IMR-90 (cell line): ENCODE measurements around the gene DHRS13. TPM values are rescaled to one million over a fixed set of nuclear protein-coding genes. Genes with fewer than 3 reads are reported as not detected.

ENCODE experiments used
- ATAC-seq: fragments of 200-7000 bp; cut with Tn5 transposase; 2 replicates; pipeline ENCODE4 v1.9.1; 2020; ENCODE audit warnings: low read depth, mild to moderate bottlenecking, moderate library complexity
- BruUV-seq: library from RNA; stranded (reverse); fragments of 400-500 nt; replicated peaks from 2 replicates; lab custom pipeline; 2021; lab: Mats Ljungman, UMichigan
- CTCF ChIA-PET: fragments of 300-600 bp; formaldehyde crosslinking; extraction: SDS; loops from one replicate; lab custom pipeline; 2021; ENCODE audit warnings: antibody characterized with exemption; lab: Yijun Ruan, JAX
- POLR2A ChIA-PET: fragments of 300-600 bp; sonication (Branson Sonifier 250); formaldehyde crosslinking; loops from one replicate; lab custom pipeline; 2022; ENCODE audit warnings: antibody characterized with exemption; ENCODE audit not compliant: unreplicated experiment; lab: Charles Lee
- DNase-seq: peaks from one replicate; pipeline ENCODE4 v3.0.0; 2013
- H2AFZ ChIP-seq: replicated peaks from 2 replicates; pipeline ENCODE3; 2013; ENCODE audit warnings: low read length, mild to moderate bottlenecking; ENCODE audit not compliant: poor library complexity
- H2AK5ac ChIP-seq: 2 replicates; pipeline ENCODE4 v1.6.1; 2013; ENCODE audit warnings: low read depth, low read length, inconsistent platforms
- H2AK9ac ChIP-seq: replicated peaks from 2 replicates; pipeline ENCODE3; 2013; ENCODE audit warnings: mild to moderate bottlenecking, low read depth, low read length, moderate library complexity; ENCODE audit not compliant: poor library complexity
- H2BK120ac ChIP-seq: 2 replicates; pipeline ENCODE4 v1.6.1; 2013; ENCODE audit warnings: low read depth, low read length, inconsistent platforms
- H2BK15ac ChIP-seq: 3 replicates; pipeline ENCODE4 v1.6.1; 2013; ENCODE audit warnings: low read depth, low read length, inconsistent platforms
- H2BK20ac ChIP-seq: 2 replicates; pipeline ENCODE4 v1.6.1; 2013; ENCODE audit warnings: low read depth, mild to moderate bottlenecking, inconsistent platforms, low read length, moderate library complexity
- H2BK5ac ChIP-seq: 2 replicates; pipeline ENCODE4 v1.6.1; 2013; ENCODE audit warnings: mild to moderate bottlenecking, low read depth, low read length, inconsistent platforms; ENCODE audit not compliant: poor library complexity, severe bottlenecking
- H3K14ac ChIP-seq: replicated peaks from 2 replicates; pipeline ENCODE4 v1.6.1; 2013; ENCODE audit warnings: low read depth, low read length, inconsistent platforms
- H3K18ac ChIP-seq: 2 replicates; pipeline ENCODE4 v1.6.1; 2013; ENCODE audit warnings: low read depth, low read length, control low read depth
- H3K23ac ChIP-seq: 2 replicates; pipeline ENCODE4 v1.6.1; 2013; ENCODE audit warnings: low read depth, low read length, inconsistent platforms
- H3K27ac ChIP-seq: 2 replicates; pipeline ENCODE4 v1.5.1; 2013; ENCODE audit warnings: mild to moderate bottlenecking, control low read depth, low read length; ENCODE audit not compliant: insufficient read depth
- H3K27me3 ChIP-seq: 2 replicates; pipeline ENCODE4 v1.6.1; 2013; ENCODE audit warnings: low read length; ENCODE audit not compliant: control insufficient read depth, insufficient read depth
- H3K36me3 ChIP-seq: 2 replicates; pipeline ENCODE4 v1.6.1; 2013; ENCODE audit warnings: low read length, mixed read lengths; ENCODE audit not compliant: control insufficient read depth, insufficient read depth
- H3K4ac ChIP-seq: 2 replicates; pipeline ENCODE4 v1.6.1; 2013; ENCODE audit warnings: low read depth, low read length, inconsistent platforms
- H3K4me1 ChIP-seq: 2 replicates; pipeline ENCODE4 v1.6.1; 2013; ENCODE audit warnings: low read length, mixed read lengths; ENCODE audit not compliant: control insufficient read depth, insufficient read depth
- H3K4me2 ChIP-seq: 2 replicates; pipeline ENCODE4 v1.6.1; 2013; ENCODE audit warnings: low read depth, mild to moderate bottlenecking, control low read depth, low read length, moderate library complexity
- H3K4me3 ChIP-seq: 2 replicates; pipeline ENCODE4 v1.5.1; 2013; ENCODE audit warnings: low read depth, mild to moderate bottlenecking, control low read depth, low read length, moderate library complexity; ENCODE audit not compliant: insufficient read depth
- H3K56ac ChIP-seq: 2 replicates; pipeline ENCODE4 v1.6.1; 2013; ENCODE audit warnings: low read length, inconsistent platforms; ENCODE audit not compliant: insufficient read depth; ENCODE audit errors: extremely low read depth
- H3K79me1 ChIP-seq, 2 experiments: 2 replicates each; pipeline ENCODE4 v1.6.1; 2013; ENCODE audit warnings: low read length in 2 of 2, inconsistent platforms in 1 of 2, low read depth in 1 of 2
- H3K9ac ChIP-seq: 2 replicates; pipeline ENCODE4 v1.6.1; 2013; ENCODE audit warnings: low read depth, low read length, control low read depth
- H3K9me1 ChIP-seq: 2 replicates; pipeline ENCODE4 v1.6.1; 2013; ENCODE audit warnings: low read length, inconsistent platforms; ENCODE audit not compliant: insufficient read depth
- H3K9me3 ChIP-seq: 2 replicates; pipeline ENCODE4 v1.6.1; 2013; ENCODE audit warnings: low read length; ENCODE audit not compliant: control insufficient read depth, insufficient read depth
- H4K20me1 ChIP-seq: 2 replicates; pipeline ENCODE4 v1.6.1; 2013; ENCODE audit warnings: low read length, inconsistent platforms; ENCODE audit not compliant: insufficient read depth
- H4K5ac ChIP-seq: 2 replicates; pipeline ENCODE4 v1.6.1; 2013; ENCODE audit warnings: mild to moderate bottlenecking, low read depth, low read length, control low read depth
- H4K8ac ChIP-seq, 2 experiments: 2 replicates each; pipeline ENCODE4 v1.6.1; 2013; ENCODE audit warnings: low read depth in 2 of 2, low read length in 2 of 2, control low read depth in 1 of 2, inconsistent platforms in 1 of 2
- H4K91ac ChIP-seq: 2 replicates; pipeline ENCODE4 v1.6.1; 2013; ENCODE audit warnings: low read depth, low read length, inconsistent platforms; ENCODE audit not compliant: insufficient read depth
- POLR2A ChIP-seq: IDR thresholded peaks from 2 replicates; pipeline ENCODE4 v1.6.1; 2012; ENCODE audit warnings: mild to moderate bottlenecking, low read depth, low read length
- RCOR1 ChIP-seq: IDR thresholded peaks from 2 replicates; pipeline ENCODE4 v1.6.1; 2012; ENCODE audit warnings: mild to moderate bottlenecking, low read length, improper control_type of control experiment; ENCODE audit not compliant: insufficient replicate concordance
- WGBS, 2 experiments: methylation state at CpG; one replicate each; pipeline versions ENCODE4 v1.1.5 to v1.1.7; 2013; ENCODE audit warnings: missing lambda C conversion rate in 2 of 2; ENCODE audit not compliant: insufficient read length in 1 of 2; ENCODE audit errors: extremely low coverage in 2 of 2; 5-methylcytosine and 5-hydroxymethylcytosine counted together
- dilution Hi-C: fragments of 300-500 bp; cut with HindIII; formaldehyde crosslinking; loops from one replicate; pipeline ENCODE4 v1.14.3; 2018; ENCODE audit warnings: low sequenced_read_pairs; ENCODE audit not compliant: unreplicated experiment
- in situ Hi-C: fragments of 300-500 bp; cut with MboI; formaldehyde crosslinking; loops from 3 replicates; pipeline ENCODE4 v1.14.3; 2019; ENCODE audit warnings: low sequenced_read_pairs, inconsistent platforms, mixed read lengths
- intact Hi-C: fragments of 100-400 bp; cut with micrococcal nuclease; formaldehyde crosslinking; loops from 2 replicates; pipeline ENCODE4 v1.10.0; 2022
- polyA plus RNA-seq, 3 experiments: library from polyadenylated mRNA; depleted of rRNA; stranded (reverse); fragments of >200 nt; gene quantifications; 2 replicates each; pipeline ENCODE4 v1.2.3, GENCODE V29; 2012; ENCODE audit warnings: low replicate concordance in 1 of 3
- total RNA-seq: library from RNA; depleted of rRNA; stranded (reverse); fragments of >200 nt; gene quantifications from 2 replicates; pipeline ENCODE4 v1.2.3, GENCODE V29; 2012
- TF ChIP-seq, protein P1 (sequence below): fragments of 150-350 bp; IDR thresholded peaks from 2 replicates; pipeline ENCODE4 v1.6.1; 2016; ENCODE audit warnings: low read depth, mild to moderate bottlenecking, low read length, moderate library complexity, borderline replicate concordance

DHRS13 gene
- total and polyA plus RNA-seq, 2 of the 4 experiments (the other 2 are of a cell fraction): 2.7 to 3.9 TPM

DNA sequence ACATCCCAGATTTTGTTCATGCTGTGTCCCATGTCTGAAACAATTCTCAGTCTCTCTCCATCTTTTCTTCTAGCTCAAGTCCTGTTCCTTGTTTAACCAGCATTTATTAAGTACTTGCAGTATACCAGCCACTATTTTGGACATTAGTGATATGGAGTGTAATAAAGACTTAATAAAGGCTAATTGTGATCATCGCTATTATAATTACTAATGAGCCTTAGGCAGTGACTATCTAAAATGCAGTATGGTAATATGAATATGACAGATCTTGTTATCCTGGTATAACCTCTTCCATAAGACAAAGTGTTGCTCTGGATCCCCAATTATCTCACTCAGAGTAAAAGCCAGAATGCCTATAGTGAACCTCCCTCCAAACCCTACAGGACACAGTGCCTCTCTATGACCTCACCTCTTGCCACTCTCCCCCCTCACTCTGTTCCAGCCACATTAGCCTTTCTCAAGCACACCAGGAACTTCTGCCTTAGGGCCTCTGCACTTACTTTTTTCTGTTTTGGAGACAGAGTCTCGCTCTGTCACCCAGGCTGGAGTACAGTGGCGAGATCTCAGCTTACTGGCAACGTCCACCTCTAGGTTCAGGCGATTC, 3.6 kb downstream of the DHRS13 start:
- Histone ChIP-seq H4K5ac (no peak overlapping the region), H3K4ac (no peak overlapping the region), H3K27ac (no peak overlapping the region), H3K23ac (no peak overlapping the region), H3K18ac (no peak overlapping the region), H4K91ac (no peak overlapping the region), H4K8ac (no peak overlapping the region), H3K36me3 (no peaks in the 10 kb centered on the region), H3K9me3 (no peaks in the 10 kb centered on the region), H3K56ac (no peak overlapping the region), H3K14ac (no peak overlapping the region), H3K4me2 (no peak overlapping the region), H3K4me3 (no peak overlapping the region), H2BK15ac (no peak overlapping the region), H3K79me1 (peaks cover 7 to 47% of the 10 kb centered on the region in 2 experiments; a peak in 3 of 4 replicates), H3K4me1 (peaks cover 9% of the 10 kb centered on the region), H3K9ac (no peak overlapping the region), H2AK9ac (no peak overlapping the region), H2BK120ac (no peak overlapping the region), H2BK20ac (no peak overlapping the region), H2BK5ac (no peak overlapping the region), H2AK5ac (no peak overlapping the region; the same call in 1 of the 2 replicates), H2AFZ (no peak overlapping the region), H3K9me1 (peaks cover 16% of the 10 kb centered on the region), H3K27me3 (no peaks in the 10 kb centered on the region), H4K20me1 (peaks cover 21% of the 10 kb centered on the region; the same call in 1 of the 2 replicates)
- WGBS, 2 experiments: 90% methylated on average over 2 of the region's 5 CpGs; no CpG with 5 or more reads in 1 of the 2 experiments
- dilution Hi-C loops (no loop called here), in situ Hi-C loops (no loop called here), intact Hi-C loops (no loop called here)
- ChIA-PET POLR2A (no interaction called here), CTCF (interaction anchor here (0.6 to 0.9 kb wide), 2 partner anchors 9 to 26 kb away, joined by 3 read pairs; no protein-coding TSS in a partner anchor)
- TF ChIP-seq RCOR1 (no peak), POLR2A (no peak)
- TF ChIP-seq, protein P1, sequence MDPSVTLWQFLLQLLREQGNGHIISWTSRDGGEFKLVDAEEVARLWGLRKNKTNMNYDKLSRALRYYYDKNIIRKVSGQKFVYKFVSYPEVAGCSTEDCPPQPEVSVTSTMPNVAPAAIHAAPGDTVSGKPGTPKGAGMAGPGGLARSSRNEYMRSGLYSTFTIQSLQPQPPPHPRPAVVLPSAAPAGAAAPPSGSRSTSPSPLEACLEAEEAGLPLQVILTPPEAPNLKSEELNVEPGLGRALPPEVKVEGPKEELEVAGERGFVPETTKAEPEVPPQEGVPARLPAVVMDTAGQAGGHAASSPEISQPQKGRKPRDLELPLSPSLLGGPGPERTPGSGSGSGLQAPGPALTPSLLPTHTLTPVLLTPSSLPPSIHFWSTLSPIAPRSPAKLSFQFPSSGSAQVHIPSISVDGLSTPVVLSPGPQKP: no peak
- no TSS peak for BruUV-seq
- no peak for DNase-seq
- no peak for ATAC-seq
